HCT116 (cell line): Measurements from ENCODE around the gene RPL26. TPM values are rescaled to one million over a fixed set of nuclear protein-coding genes. Genes with fewer than 3 reads are reported as not detected.
"Not testable (repeated sequence)": the region's sequence is repeated elsewhere in the genome, so short reads cannot be mapped to it uniquely, and the experiment has no call there.

ENCODE experiments used
- ATAC-seq: fragments of 200-7000 bp; cut with Tn5 transposase; 2 replicates; pipeline ENCODE4 v1.9.1; 2020; ENCODE audit warnings: mild to moderate bottlenecking, moderate library complexity
- BruUV-seq: library from RNA; stranded (reverse); fragments of 400-500 nt; replicated peaks from 2 replicates; lab custom pipeline; 2021; lab: Mats Ljungman, UMichigan
- CTCF ChIA-PET: fragments of 300-600 bp; sonication (Branson Sonifier 250); formaldehyde crosslinking; loops from one replicate; lab custom pipeline; 2021; ENCODE audit warnings: antibody characterized with exemption; lab: Charles Lee
- POLR2A ChIA-PET: fragments of 300-600, 350-600 bp; sonication (Branson Sonifier 250); formaldehyde crosslinking; loops from one replicate; lab custom pipeline; 2021; ENCODE audit warnings: antibody characterized with exemption; lab: Charles Lee
- RAD21 ChIA-PET, 2 experiments: fragments of 300-600 bp; sonication (Branson Sonifier 250); formaldehyde crosslinking; loops; one replicate each; lab custom pipeline; 2023; ENCODE audit warnings: low total read pairs in 2 of 2; ENCODE audit not compliant: uncharacterized antibody in 2 of 2, unreplicated experiment in 2 of 2, low non-redundant PET in 1 of 2; lab: Charles Lee
- DNase-seq: peaks from one replicate; pipeline ENCODE4 v3.0.0-alpha.2; 2010; ENCODE audit warnings: low read depth, low spot score
- H2AFZ ChIP-seq: fragments of 200-600 bp; shearing (Covaris generic), sonication (generic); 2 replicates; pipeline ENCODE4 v1.6.1; 2017; ENCODE audit warnings: low read depth, mixed run types, mixed read lengths, antibody characterized with exemption, low read length; ENCODE audit not compliant: poor library complexity, severe bottlenecking
- H3K27ac ChIP-seq: 2 replicates; pipeline ENCODE4 v1.5.1; 2012; ENCODE audit warnings: low read depth, low read length
- H3K27me3 ChIP-seq: fragments of 200-600 bp; sonication (generic); 2 replicates; pipeline ENCODE4 v1.6.1; 2016; ENCODE audit warnings: mixed run types, low read length, mixed read lengths; ENCODE audit not compliant: insufficient read depth
- H3K36me3 ChIP-seq, 2 experiments: fragments of 200-500 bp in 1 of 2; fragments of 200-600 bp in 1 of 2; sonication (Bioruptor generic) in 1 of 2; sonication (generic) in 1 of 2; 2 replicates each; pipeline versions ENCODE4 v1.5.1 to v1.6.1; 2014 to 2016; ENCODE audit warnings: low read length in 2 of 2, inconsistent platforms in 1 of 2, mixed read lengths in 1 of 2, mixed run types in 1 of 2; ENCODE audit not compliant: insufficient read depth in 2 of 2, control insufficient read depth in 1 of 2
- H3K4me1 ChIP-seq, 2 experiments: fragments of 200-600 bp in 1 of 2; sonication (generic) in 1 of 2; 2 replicates each; pipeline versions ENCODE4 v1.5.1 to v1.6.1; 2012 to 2017; ENCODE audit warnings: low read length in 2 of 2, inconsistent platforms in 1 of 2, mild to moderate bottlenecking in 1 of 2, mixed read lengths in 1 of 2, mixed run types in 1 of 2, moderate library complexity in 1 of 2; ENCODE audit not compliant: insufficient read depth in 2 of 2, control insufficient read depth in 1 of 2
- H3K4me2 ChIP-seq: fragments of 200-600 bp; sonication (generic); 2 replicates; pipeline ENCODE4 v1.6.1; 2017; ENCODE audit warnings: mixed run types, low read length, mixed read lengths
- H3K4me3 ChIP-seq, 2 experiments: fragments of 200-600 bp in 1 of 2; sonication (generic) in 1 of 2; replicated peaks in 1 of 2; 2 replicates each; pipeline ENCODE4 v1.5.1; 2011 to 2016; ENCODE audit warnings: low read length in 2 of 2, control low read depth in 1 of 2, low read depth in 1 of 2, mild to moderate bottlenecking in 1 of 2, mixed read lengths in 1 of 2, mixed run types in 1 of 2
- H3K79me2 ChIP-seq: fragments of 200-600 bp; sonication (generic); 2 replicates; pipeline ENCODE4 v1.6.1; 2017; ENCODE audit warnings: mild to moderate bottlenecking, mixed run types, low read length, moderate library complexity, mixed read lengths; ENCODE audit not compliant: insufficient read depth
- H3K9ac ChIP-seq: fragments of 200-600 bp; sonication (generic); 2 replicates; pipeline ENCODE4 v1.6.1; 2016; ENCODE audit warnings: low read length, mixed read lengths
- H3K9me2 ChIP-seq: fragments of 200-600 bp; sonication (generic), shearing (Covaris generic); 2 replicates; pipeline ENCODE4 v1.6.1; 2017; ENCODE audit warnings: mixed run types, mild to moderate bottlenecking, moderate library complexity; ENCODE audit not compliant: insufficient read depth
- H3K9me3 ChIP-seq, 2 experiments: fragments of 200-500 bp in 1 of 2; fragments of 200-600 bp in 1 of 2; sonication (Bioruptor generic) in 1 of 2; sonication (generic) in 1 of 2; 2 replicates each; pipeline ENCODE4 v1.6.1; 2014 to 2017; ENCODE audit warnings: low read length in 2 of 2, mixed read lengths in 2 of 2, inconsistent platforms in 1 of 2, low read depth in 1 of 2, mild to moderate bottlenecking in 1 of 2, mixed run types in 1 of 2, moderate library complexity in 1 of 2; ENCODE audit not compliant: control insufficient read depth in 1 of 2, insufficient read depth in 1 of 2
- H4K20me1 ChIP-seq: fragments of 200-600 bp; sonication (generic), shearing (Covaris generic); 2 replicates; pipeline ENCODE4 v1.6.1; 2017; ENCODE audit warnings: mixed run types, mild to moderate bottlenecking, moderate library complexity; ENCODE audit not compliant: insufficient read depth
- CBX3 ChIP-seq: IDR thresholded peaks from 2 replicates; pipeline ENCODE4 v1.6.1; 2012; ENCODE audit warnings: low read depth
- EGR1 ChIP-seq: IDR thresholded peaks from 2 replicates; pipeline ENCODE4 v1.6.1; 2012; ENCODE audit warnings: low read depth
- ELF1 ChIP-seq: IDR thresholded peaks from 2 replicates; pipeline ENCODE4 v1.6.1; 2012; ENCODE audit warnings: low read depth, borderline replicate concordance
- EZH2 ChIP-seq: fragments of 200-600 bp; sonication (generic); IDR thresholded peaks from 2 replicates; pipeline ENCODE4 v1.6.1; 2017; ENCODE audit warnings: antibody characterized with exemption, mixed run types
- EZH2phosphoT487 ChIP-seq: fragments of 200-600 bp; IDR thresholded peaks from 2 replicates; pipeline ENCODE4 v1.6.1; 2018; ENCODE audit warnings: antibody characterized with exemption, borderline replicate concordance
- POLR2AphosphoS5 ChIP-seq: IDR thresholded peaks from 2 replicates; pipeline ENCODE4 v1.6.1; 2011; ENCODE audit warnings: mild to moderate bottlenecking, low read depth, low read length, moderate library complexity
- RAD21 ChIP-seq: IDR thresholded peaks from 2 replicates; pipeline ENCODE4 v1.6.1; 2012; ENCODE audit warnings: low read depth, mild to moderate bottlenecking
- SIN3A ChIP-seq: IDR thresholded peaks from 2 replicates; pipeline ENCODE4 v1.6.1; 2012; ENCODE audit warnings: low read depth
- SRF ChIP-seq: IDR thresholded peaks from 2 replicates; pipeline ENCODE4 v1.6.1; 2012; ENCODE audit warnings: low read depth
- TCF7L2 ChIP-seq: IDR thresholded peaks from 2 replicates; pipeline ENCODE4 v1.7.0; 2011; ENCODE audit warnings: borderline replicate concordance, inconsistent platforms; ENCODE audit not compliant: insufficient read depth, insufficient read length; ENCODE audit errors: extremely low read depth
- ZFX ChIP-seq: fragments of 450-650 bp; IDR thresholded peaks from 2 replicates; pipeline ENCODE4 v1.6.1; 2017
- intact Hi-C: fragments of 100-400 bp; cut with micrococcal nuclease; formaldehyde crosslinking; loops from 2 replicates; pipeline ENCODE4 v1.10.0; 2022
- total RNA-seq: library from RNA; stranded (reverse); gene quantifications from one replicate; pipeline ENCODE4 v1.2.1, GENCODE V29; 2021; ENCODE audit not compliant: unreplicated experiment
- TF ChIP-seq, protein P1 (sequence below): IDR thresholded peaks from 2 replicates; pipeline ENCODE4 v1.6.1; 2012
- TF ChIP-seq, protein P2 (sequence below): IDR thresholded peaks from 2 replicates; pipeline ENCODE4 v1.6.1; 2012
- TF ChIP-seq, protein P3 (sequence below): IDR thresholded peaks from 2 replicates; pipeline ENCODE4 v1.6.1; 2011; ENCODE audit warnings: mild to moderate bottlenecking, low read length, moderate library complexity; ENCODE audit not compliant: insufficient replicate concordance; ENCODE audit errors: extremely low read depth
- TF ChIP-seq, protein P4 (sequence below), 3 experiments: fragments of 200-600 bp in 1 of 3; sonication (generic) in 1 of 3; IDR thresholded peaks in 2 of 3; conservative IDR thresholded peaks in 1 of 3; 2 replicates each; pipeline ENCODE4 v1.5.1; 2012 to 2017; ENCODE audit warnings: low read depth in 2 of 3, low read length in 2 of 3, antibody characterized with exemption in 1 of 3, borderline replicate concordance in 1 of 3, control low read depth in 1 of 3, mild to moderate bottlenecking in 1 of 3, mixed read lengths in 1 of 3, mixed run types in 1 of 3, moderate library complexity in 1 of 3; ENCODE audit not compliant: insufficient read depth in 1 of 3

RPL26 gene
- total RNA-seq, 1 experiment from 2014 or later, result 2,603 TPM

DNA sequence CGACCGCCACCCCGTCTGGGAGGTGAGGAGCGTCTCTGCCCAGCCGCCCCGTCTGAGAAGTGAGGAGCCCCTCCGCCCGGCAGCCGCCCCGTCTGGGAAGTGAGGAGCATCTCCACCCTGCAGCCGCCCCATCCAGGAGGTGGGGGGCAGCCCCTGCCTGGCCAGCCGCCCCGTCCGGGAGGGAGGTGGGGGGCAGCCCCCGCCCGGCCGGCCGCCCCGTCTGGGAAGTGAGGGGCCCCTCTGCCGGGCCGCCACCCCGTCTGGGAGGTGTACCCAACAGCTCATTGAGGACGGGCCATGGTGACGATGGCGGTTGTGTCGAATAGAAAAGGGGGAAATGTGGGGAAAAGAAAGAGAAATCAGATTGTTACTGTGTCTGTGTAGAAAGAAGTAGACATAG, 9.1 kb downstream of the RPL26 start:
- intact Hi-C loops, result loop anchor here (10.0 kb wide), 1 partner anchor 149 kb away; no protein-coding TSS in a partner anchor
- H3K9me3 ChIP-seq, H3K9ac ChIP-seq, H3K27me3 ChIP-seq, ATAC-seq, BruUV-seq, RAD21 ChIA-PET, H3K4me3 ChIP-seq, H3K9me2 ChIP-seq, H3K4me2 ChIP-seq, CTCF ChIA-PET, DNase-seq, POLR2A ChIA-PET, H2AFZ ChIP-seq, H3K27ac ChIP-seq, H3K79me2 ChIP-seq: not testable (repeated sequence)
- peaks cover 13% of the 10 kb centered on the region; the same call in 1 of the 2 replicates for H4K20me1 ChIP-seq
- H3K36me3 ChIP-seq, result peaks cover 16 to 17% of the 10 kb centered on the region in 2 experiments; a peak in 3 of 4 replicates
- peaks cover 14 to 29% of the 10 kb centered on the region in 2 experiments; a peak in 3 of 4 replicates for H3K4me1 ChIP-seq

DNA sequence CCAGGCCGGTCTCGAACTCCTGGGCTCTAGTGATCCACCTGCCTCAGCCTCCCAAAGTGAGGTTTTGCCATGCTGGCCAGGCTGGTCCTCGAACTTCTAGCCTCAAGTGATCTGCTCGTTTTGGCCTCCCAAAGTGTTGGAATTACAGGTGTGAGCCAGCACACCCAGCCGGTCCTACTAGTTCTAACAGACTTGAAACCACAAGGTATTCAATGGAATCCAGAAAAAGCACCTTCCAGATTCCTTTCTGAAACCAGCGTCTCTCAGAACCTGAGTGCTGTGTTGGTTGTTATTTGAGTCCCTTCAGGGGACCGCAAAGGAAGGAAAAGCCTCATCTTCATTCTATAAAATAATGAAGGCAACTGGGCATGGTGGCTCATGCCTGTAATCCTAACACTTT, 10.6 kb downstream of the RPL26 start:
- intact Hi-C loops, result loop anchor here (10.0 kb wide), 1 partner anchor 148 kb away; no protein-coding TSS in a partner anchor
- Histone ChIP-seq H4K20me1 (peaks cover under 1% of the 10 kb centered on the region; the same call in 1 of the 2 replicates), H3K9me3 (no peaks in the 10 kb centered on the region), H3K4me3 (no peak overlapping the region), H3K4me1 (peaks cover 12 to 17% of the 10 kb centered on the region in 2 experiments; a peak in 3 of 4 replicates), H3K36me3 (peaks cover 3 to 6% of the 10 kb centered on the region in 2 experiments; a peak in 3 of 4 replicates), H3K9ac (no peak overlapping the region), H3K4me2 (no peak overlapping the region), H3K79me2 (no peaks in the 10 kb centered on the region; the same call in 1 of the 2 replicates), H3K9me2 (no peaks in the 10 kb centered on the region), H2AFZ (no peak overlapping the region), H3K27ac (no peak overlapping the region), H3K27me3 (no peaks in the 10 kb centered on the region)
- RAD21 ChIA-PET, result no interaction called here
- ATAC-seq (no peak), DNase-seq (no peak)
- CTCF ChIA-PET, result no interaction called here
- no TSS peak for BruUV-seq
- POLR2A ChIA-PET, result no interaction called here
- TF ChIP-seq POLR2AphosphoS5 (no peak), SIN3A (no peak), EGR1 (no peak), ZFX (no peak), TCF7L2 (no peak), CBX3 (no peak), EZH2 (no peak), RAD21 (no peak), SRF (no peak), EZH2phosphoT487 (no peak), ELF1 (no peak)
- TF ChIP-seq, protein P1, sequence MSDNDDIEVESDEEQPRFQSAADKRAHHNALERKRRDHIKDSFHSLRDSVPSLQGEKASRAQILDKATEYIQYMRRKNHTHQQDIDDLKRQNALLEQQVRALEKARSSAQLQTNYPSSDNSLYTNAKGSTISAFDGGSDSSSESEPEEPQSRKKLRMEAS, result no peak
- TF ChIP-seq, protein P2, sequence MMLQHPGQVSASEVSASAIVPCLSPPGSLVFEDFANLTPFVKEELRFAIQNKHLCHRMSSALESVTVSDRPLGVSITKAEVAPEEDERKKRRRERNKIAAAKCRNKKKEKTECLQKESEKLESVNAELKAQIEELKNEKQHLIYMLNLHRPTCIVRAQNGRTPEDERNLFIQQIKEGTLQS, result no peak
- TF ChIP-seq, protein P3, sequence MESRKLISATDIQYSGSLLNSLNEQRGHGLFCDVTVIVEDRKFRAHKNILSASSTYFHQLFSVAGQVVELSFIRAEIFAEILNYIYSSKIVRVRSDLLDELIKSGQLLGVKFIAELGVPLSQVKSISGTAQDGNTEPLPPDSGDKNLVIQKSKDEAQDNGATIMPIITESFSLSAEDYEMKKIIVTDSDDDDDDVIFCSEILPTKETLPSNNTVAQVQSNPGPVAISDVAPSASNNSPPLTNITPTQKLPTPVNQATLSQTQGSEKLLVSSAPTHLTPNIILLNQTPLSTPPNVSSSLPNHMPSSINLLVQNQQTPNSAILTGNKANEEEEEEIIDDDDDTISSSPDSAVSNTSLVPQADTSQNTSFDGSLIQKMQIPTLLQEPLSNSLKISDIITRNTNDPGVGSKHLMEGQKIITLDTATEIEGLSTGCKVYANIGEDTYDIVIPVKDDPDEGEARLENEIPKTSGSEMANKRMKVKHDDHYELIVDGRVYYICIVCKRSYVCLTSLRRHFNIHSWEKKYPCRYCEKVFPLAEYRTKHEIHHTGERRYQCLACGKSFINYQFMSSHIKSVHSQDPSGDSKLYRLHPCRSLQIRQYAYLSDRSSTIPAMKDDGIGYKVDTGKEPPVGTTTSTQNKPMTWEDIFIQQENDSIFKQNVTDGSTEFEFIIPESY, result no peak
- TF ChIP-seq, protein P4, sequence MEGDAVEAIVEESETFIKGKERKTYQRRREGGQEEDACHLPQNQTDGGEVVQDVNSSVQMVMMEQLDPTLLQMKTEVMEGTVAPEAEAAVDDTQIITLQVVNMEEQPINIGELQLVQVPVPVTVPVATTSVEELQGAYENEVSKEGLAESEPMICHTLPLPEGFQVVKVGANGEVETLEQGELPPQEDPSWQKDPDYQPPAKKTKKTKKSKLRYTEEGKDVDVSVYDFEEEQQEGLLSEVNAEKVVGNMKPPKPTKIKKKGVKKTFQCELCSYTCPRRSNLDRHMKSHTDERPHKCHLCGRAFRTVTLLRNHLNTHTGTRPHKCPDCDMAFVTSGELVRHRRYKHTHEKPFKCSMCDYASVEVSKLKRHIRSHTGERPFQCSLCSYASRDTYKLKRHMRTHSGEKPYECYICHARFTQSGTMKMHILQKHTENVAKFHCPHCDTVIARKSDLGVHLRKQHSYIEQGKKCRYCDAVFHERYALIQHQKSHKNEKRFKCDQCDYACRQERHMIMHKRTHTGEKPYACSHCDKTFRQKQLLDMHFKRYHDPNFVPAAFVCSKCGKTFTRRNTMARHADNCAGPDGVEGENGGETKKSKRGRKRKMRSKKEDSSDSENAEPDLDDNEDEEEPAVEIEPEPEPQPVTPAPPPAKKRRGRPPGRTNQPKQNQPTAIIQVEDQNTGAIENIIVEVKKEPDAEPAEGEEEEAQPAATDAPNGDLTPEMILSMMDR (IDR thresholded peaks at IDR 0.05 in 2 of 3, conservative IDR thresholded peaks at IDR 0.05 in 1 of 3; ENCODE audit: borderline replicate concordance in 1 of 3, insufficient read depth in 1 of 3, low read depth in 2 of 3, low read length in 2 of 3), result no peak
